Ureter (tissue), 1 donor: ENCODE measurements around the gene USP2. TPM values are rescaled to one million over a fixed set of nuclear protein-coding genes. Genes with fewer than 3 reads are reported as not detected.

Experiments
- DNase-seq: peaks from one replicate; pipeline ENCODE4 v3.0.0-alpha.2; 2020; ENCODE audit warnings: low spot score
- total RNA-seq: library from RNA; stranded (reverse); gene quantifications from one replicate; pipeline ENCODE4 v1.2.4, GENCODE V29; 2023
- donor health status: DM: yes; HTN: yes; CAD: no.

The USP2 gene
- total RNA-seq, 1 donor from 2014 or later = 4.8 TPM

DNA sequence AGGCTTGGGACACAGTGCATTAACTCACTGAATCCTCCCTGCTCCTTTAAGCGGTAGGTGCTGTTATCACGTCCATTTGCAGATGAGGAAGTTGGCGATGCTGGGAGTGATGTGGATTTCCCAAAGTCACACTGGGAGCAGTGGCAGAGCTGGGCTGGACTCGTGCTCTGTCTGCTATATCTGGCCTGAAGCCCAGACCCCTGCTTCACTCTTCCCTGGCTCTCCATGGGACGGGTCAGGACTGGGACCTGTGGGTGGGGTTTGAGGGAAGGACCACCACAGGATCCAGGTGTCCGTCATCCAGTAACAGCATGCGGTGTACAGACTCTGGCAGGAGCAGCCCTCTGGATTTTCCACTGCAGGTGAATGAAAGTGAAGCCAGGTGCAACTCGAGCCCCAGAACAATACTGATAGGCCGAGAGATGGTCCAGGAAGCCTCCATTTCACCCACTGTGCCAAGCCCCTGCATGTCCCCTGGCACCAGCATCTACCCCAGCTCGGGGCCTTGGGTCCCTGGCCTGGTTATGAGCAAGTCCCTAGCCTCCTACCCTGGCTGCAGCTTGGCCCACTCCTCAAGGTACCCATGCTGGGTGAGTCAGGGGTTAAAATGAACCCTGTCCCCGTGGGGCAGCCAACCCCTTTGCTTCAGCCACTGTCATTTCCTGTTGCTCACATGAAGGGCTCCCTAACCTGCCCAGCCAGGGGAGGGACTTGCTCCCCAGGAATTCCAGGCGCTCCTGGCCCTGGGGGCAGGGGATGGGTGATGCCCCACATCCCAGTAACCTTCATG, 4.2 kb downstream of the USP2 start:
- peak; percentile 51 for DNase-seq

DNA sequence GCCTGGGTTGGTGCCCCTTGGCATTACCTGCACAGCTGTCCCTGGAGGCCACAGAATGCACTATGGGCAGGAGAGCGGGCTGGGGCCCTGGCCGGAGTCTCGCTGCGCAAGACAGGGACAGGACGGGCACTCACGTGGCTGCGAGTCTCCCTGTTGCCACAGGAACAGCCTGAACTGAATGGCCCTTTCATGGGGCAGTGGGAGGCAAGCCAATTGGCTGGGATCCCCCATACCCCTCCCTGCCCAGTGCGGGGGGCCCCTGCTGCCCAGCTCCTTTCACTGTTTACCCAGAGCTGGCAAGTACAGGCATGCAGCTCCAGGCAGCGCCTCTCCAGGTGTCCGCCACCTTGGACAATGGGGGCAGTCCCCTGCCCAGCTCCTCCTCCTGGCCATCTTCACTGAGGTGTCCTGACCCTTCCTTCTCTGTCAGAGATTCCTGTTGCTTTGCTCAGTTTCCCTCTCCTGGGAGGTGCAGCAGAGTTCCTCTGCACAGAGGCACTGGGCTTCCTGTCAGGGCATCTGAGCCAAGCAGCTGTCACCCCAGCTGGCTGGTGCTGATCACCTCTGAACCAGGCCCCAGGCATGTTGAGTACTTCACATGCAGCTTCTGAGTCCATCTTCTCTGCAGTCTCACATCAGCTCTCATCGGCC, 5.2 kb downstream of the USP2 start:
- peak; percentile 74 for DNase-seq

DNA sequence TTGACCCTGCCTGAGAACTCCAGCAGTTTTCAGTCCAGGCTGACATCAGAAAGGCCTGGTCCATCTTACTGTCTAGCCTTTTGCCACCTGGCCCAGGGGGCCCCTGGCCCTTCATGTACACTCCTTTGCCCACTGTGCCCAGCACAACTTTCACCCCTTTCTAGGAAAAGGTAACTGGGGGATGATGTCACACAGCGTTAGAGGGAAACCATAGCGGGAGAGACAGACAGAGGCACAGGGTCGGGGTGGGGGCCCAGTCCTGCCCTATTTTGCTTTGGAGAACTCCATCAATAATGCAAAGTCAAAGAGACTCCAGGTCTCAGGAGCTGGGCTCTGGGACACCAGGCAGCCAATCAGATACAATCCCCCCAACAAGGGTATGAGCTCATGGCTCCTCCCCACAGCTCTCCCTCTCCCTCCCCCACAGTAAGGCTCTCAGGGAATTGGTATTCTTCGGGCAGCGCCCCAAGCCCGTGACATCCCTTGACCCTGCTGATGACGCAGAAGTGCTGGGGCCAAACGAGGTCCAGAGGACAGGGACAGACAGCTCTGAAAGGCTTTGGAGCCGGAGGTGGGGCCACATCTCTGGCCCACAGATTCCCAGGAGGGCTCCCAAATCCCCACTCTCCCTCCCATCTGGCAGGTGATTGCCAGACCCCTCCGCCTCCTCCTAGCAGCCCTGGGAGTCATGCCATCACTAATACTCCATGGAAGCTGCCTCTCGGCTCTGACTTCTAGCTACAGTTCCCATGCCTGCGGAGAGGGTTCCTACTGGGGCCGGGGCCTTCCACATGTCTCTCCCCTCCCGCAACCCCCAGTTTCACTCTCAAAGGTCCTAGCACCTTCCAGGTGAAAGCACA, 5.9 kb downstream of the USP2 start:
- peak; percentile 91 for DNase-seq

DNA sequence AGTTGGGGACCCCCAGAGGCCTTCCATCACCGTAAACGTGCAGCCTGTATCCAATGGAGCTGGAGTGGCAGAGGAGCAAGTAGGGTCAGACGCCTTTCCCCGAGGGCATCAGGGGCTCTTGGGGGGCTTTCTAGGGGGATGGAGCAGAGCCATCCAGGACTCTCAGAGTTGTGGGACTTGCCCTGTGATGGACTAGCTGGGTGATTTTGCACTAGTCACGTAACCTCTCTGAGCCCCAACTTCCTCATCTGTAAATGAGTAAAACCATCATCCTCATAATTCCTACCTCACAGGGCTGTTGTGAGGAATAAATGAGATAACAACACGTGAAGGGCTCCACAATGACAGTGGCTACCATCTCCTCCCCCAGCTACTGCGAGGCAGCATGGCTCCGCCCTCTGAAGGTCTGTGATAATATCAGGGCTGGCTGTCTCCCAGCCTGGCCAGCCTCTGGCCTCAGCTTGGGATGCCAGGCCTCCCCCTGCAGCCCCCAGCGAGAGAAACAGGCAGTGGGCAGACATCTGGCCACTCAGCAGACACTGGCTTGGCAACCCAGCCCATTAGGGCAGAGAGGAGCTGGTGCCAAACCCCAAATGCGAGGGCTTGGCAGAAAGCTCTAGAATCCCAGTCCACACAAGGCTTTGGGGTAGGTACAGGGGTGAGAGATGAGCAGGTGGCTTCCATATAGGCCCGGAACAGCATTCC, 6.7 kb downstream of the USP2 start:
- DNase-seq = no peak

DNA sequence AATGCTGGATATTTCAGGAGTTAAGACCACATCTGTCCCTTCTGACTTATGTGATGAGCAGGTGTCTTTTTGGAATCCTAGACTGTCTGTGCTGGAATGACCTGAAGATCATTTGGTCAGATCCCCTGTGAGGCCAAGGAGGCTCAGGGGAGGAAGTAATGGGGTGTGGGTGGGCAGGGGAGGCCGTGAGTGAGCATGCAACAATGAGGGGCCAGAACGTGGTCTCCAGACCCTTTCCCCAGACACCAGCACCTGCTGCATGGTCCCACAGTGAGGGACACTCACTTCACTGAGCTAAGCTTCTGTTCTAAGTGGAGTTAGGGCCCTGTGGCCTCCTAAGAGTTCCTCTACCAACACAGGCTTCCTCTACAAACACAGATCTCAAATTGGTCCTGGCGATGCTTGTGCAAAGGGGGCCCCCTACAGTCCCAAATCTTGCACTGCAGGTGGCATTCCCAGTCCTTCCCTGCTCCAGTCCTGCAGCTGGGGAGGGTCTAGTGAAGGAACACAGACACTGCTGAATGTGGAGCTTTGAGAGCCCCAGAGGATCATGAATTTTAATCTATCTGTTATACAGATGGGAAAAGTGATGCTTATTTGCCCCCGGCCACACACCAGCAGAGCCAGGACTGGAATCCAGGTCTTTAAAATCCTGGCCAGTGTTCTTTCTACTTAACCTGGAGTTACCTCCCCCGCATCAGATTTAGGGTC, 7.4 kb downstream of the USP2 start:
- peak; percentile 78 for DNase-seq

DNA sequence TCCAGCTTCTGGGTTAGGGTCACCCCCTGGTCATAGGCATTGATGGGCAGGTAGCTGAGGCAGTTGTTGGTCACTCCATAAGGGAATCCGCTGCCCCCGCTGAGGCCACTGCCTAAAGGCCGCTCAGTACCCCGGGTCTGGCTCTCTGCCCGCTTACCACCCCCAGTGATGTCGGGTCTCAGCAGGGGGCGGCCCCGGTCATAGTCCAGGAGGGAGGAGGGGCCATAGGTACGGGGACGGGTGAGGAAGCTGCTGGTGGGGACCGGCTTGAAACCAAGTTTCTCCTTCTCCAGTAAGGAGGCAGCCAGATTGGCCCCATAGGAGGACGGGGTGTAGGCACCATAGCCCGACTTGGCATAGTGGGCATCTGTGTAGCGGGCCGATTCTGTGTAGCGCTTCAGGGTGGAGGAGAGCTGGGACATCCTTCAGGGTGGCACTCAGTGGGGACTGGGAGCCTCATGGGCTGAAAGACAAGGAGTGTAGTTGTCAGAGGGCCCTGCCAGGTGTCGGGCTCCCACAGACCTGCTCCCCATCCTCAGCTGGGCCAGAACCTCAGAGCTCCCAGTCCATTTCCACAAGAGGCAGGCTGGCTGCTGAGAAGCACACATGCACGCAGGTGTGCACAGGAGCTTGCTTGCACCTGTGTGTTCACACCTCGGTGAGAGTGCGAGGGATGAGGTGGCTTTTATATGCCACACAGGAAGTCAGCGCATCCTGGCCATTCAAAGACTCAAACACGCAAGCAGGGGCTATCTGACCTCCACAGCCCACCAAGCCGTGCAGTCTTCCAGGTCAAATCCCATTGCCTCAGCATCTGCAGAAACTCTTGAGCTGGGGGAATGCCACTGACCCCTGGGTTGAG, 8.2 kb downstream of the USP2 start:
- DNase-seq = no peak

DNA sequence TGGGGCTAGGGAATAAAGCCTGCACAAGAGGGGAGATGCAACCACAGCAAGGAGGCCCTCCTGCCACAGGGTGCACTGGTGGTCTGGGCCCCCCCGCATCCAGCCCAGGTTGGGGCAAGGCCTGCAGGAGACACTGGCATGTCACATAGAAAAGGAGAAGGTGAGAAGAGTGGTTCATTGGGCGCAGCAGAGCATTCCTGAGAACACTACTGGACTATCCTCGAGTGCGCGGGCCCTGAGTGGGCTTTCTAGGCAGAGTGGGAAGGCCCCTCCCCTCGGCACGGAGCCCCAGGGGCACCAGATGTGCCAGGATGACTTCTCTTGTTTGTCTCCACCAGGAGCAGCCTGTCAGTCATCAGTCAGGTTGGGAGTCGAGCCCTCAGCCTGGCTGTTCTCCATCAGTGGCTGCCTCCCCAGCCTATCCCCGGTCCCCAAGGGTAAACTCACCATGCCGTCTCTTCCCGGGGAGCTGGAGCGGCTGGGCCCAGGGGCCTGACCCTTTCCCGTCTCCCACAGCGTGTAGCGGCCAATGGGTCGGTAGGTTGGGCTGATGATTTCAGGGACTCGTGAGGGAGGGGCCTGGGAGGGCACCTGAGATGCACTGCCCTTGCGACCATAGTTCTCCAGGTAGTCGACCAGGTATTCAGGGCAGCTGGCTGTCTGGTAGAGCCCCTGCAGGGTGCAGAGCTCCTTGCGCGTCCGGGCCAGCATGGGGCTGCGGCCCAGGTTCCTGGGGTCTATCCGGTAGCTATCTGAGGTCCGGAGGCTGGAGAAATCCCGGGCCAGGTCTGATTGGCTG, 9.0 kb downstream of the USP2 start:
- DNase-seq = no peak

DNA sequence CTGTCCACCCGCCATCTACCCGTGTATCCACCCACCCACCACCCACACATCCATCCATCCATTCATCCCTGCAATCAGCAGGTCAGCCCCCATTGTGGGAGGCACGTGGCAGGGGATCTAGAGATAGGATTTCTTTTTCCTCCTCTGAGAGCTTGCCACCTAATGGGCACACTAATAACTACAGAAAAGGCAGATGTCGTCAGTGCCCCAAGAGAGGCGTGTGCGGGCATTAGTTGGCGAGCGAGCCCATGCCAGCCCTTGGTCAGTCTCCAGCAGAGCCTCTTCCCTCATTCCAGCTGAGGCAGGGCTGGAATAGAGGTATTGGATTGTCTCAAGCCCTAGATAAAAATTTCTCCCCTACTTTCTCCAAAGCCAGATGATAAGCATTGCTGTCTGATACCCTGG, 9.7 kb downstream of the USP2 start:
- DNase-seq = no peak

DNA sequence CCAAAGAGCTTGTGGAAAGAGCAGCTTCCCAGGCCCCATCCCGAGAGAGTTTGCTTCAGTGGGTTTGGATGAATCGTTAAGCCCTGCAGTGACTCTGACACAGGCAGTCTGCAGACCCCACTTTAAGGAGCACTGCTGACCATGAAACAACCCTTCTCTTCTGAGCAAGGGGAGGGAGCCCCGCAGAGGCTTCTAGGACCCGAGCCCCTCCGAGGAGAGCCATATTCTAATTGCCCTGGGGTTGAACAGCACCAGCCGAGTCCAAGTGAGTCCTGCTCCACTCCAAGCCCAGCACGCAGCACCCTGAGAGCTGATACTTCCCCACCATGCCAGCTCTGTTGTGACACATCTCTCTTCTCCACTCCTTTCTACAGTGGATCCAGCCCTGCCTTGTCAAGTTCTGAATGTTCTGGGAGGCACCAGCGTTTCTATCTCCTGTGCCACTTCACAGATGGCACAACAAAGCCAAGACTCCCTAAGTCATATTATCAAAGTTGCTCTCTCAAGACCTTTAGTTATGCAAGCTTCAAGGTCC, 10.4 kb downstream of the USP2 start:
- DNase-seq = no peak

DNA sequence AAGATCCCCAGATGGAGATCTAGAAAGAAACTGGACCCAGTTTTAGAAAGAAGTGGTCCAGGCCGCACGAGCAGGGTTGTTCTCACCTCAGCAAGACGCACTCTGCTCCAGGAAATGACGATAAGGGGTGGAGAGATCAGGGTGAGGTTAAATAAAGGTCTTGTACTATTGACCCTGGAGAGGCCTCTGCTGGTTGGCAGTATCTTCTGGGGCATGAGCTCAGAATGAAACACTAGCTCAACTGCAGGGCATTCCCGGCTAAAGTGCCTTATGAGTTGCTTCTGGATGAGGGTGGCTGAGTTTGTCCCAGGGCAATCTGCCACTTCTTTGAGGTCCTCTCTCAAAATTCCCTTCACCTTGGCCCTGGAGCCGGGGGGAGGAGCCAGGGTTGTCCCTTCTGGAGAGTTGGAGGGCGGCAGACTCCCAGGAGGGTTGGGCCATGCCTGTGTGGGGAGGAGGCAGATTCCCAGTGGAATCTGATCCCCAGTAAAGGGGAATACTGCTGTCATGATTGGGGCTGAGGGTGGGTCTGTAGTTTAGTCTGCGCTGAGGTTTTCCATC, 10.9 kb downstream of the USP2 start:
- DNase-seq = no peak

DNA sequence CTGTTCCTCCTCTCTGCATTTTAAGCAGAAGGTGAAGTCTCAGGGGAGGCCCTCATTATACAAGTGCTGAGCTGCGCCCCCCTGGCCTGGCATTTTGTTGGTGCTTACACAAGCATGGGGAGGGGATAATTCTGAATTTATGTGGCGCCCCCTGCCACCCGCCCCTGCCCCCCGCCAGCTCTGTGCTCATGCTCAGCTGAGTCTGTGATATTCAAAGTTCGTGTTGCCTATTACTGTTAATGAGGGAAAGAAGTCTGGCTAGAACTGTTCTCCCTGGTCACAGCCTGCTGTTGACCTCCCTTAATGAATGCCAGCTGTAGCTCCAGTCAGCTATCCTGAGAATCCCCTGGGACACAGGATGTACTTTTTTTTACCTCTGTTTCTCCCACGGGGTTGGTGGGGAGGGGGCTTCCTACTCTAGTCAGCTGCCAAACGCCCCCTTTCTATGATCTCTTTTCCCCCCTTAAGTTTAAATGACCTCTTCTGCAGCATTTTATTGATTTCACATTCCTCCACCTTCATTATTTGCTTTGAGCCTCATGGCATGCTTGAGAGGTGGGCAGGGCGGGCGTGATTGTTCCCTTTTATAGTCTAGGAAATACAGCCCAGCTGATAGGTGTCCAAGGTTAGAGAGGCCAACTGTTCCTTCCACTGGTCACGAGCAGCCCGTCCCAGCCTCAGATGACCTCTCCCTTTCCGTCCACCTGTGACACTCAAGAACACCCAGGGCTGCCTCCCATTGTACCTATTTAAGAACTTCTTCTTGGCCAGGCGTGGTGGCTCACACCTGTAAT, 12.2 kb downstream of the USP2 start:
- DNase-seq = no peak

DNA sequence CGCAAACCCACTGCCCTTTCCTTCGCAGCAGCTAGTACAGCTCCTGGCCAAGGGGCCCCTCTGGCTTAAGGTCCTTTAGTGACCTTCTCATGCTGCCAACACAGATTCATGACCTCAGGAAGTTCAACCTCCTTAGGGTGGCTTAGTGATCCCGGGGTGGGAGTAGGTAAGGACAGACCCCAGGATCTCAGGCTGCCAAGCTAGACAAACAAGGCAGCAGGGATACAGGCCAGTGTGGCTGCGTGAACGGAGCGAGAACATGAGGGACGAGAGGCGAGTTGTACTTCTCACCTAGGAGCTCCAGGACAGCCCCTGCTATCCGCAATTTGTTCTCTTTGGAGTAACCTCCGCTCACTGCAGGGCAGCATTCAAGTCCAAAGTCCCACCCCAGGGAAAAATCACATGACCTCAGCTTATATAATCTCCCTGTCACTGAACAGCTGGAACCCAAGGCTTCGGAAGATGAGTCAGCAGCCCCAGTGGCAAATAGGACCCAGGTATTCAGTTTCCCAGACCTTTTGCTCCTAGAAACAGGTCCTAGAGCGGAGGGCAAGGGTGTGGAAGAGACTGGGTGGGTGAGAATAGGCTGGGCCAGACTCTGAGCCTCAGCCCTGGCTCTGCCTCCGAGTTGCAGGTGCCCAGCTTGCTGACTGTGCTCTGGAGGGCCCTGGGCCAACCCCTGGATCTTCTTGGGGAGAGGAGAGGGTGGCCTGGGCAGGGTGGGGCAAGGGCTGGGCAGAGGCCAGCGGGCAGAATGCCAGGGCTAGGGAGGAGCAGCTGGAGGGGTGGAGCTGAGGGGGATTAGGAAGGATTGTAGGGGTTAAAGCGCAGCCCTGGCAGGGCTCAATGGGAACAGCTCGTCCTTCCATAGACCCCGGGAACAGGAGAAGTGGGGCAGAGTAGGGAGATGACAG, 13.1 kb downstream of the USP2 start:
- DNase-seq = peak; percentile 59

DNA sequence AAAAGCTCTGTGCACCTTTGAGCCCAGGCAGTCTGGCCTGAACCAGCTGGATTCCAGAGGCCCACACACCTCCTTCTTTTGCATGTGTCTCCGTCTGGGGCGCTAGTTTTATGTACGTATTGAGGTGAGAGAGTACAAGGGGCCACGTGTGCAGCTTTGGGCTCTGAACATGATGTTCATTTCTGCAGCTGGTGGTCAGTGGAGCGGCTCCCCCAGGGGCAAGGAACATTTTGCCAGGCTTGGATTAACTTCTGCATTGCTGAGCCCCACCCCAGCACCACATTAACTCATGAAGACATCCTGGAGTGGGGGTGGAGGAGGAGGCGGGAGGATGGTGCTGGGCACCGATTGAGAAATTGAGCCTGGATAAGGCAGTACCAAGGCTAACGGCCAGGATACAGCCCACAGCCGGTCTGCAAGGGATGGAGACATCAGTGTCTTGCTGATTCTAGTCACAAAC, 13.8 kb downstream of the USP2 start:
- DNase-seq = no peak

DNA sequence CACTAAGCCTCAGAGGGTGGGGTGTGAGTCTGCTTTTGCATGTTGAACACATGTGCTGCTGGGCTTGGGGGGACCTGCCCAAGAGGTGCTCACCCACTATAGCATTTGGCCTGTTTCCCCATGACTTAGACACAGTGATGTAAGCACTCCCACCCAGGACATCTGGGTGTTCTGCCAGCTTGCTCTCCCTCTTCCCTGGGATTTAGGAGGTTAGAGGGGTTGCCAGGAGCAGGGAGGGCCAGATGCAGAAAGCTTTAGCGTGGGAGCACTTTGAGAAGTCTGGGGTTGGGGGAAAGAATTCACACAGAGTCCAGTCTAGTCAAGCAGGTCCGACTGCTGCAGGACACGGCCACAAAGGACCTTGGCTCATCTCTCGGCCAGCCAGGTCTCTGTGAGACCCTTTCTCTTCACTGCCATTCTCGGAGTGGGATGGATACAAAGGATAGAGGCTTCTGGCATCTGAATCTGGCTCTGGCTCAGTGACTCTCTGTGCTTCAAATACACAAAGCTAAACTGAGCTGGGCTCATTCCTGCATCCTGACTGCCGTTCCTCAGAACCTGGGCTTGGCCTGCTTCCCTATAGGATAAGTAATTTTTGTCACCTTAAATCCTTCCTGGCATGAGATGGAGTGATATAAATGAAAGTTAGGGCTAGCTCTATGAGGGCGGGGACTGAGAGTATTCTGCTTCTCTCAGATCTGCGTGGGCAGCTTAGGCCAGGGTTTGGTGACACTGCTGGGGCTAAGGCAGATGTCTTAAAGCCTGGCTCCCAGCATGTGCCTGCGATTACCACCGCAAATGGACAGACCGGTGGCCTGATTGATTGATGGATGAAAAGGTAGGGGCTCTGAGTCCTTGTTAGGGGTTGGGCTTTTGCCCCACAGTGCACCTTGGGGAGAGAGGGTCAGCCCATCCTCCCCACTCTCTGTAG, 14.5 kb downstream of the USP2 start:
- no peak for DNase-seq

DNA sequence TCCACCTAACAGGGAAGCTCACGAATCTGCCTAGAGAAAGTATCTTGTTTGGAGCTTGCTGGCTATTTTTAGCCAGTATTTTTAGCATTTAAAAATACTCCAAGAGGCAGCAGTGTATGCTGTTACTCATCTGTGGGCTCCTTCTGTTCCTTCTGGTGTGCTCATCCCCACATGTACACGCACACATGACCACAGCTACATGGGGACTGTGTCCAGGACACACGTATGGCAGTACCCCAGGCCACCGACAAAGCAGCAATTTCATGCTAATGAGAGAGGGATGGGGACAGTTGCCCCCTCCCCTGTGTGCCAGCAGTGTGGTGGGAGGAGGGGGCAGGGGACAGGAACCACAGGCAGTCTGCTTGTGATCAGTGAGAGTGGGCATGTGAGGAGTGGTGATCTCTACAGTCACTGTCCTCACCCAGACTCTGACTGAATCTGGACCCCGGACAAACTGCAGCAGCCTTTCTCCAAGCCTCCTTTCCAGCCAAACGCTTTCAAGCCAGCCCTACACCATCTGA, 16.4 kb downstream of the USP2 start:
- no peak for DNase-seq
